ENCODE measurements around the gene PODXL2.

GRCh38 chr3:127680798-127681221, 51.8 kb downstream of the PODXL2 start:
- TF ChIP-seq POLR2A (IDR thresholded peaks at IDR 0.05) (no peak), CTCF (IDR thresholded peaks at IDR 0.05) (no peak)
